ENCODE results near the gene PHACTR3. TPM values are rescaled to one million over a fixed set of nuclear protein-coding genes. Genes with fewer than 3 reads are reported as not detected.

Gene PHACTR3
- total and polyA plus RNA-seq, 2 experiments from 2014 or later = 0.45 to 0.61 TPM

GRCh38 chr20:59604741-59605600 lies 631 bp downstream of the PHACTR3 start:
- Histone ChIP-seq H3K4me1 (ENCODE audit: insufficient read depth) (no peaks in the 10 kb centered on the region), H3K4me3 (peak overlapping the region; percentile 62), H3K79me2 (replicated peaks; ENCODE audit: insufficient read depth) (no peaks in the 10 kb centered on the region), H3K36me3 (ENCODE audit: insufficient read depth) (no peaks in the 10 kb centered on the region), H3K4me2 (peak overlapping the region; percentile 86), H3K9me2 (ENCODE audit: insufficient read depth) (no peaks in the 10 kb centered on the region), H2AFZ (peak overlapping the region; percentile 83; the same call in 1 of the 2 replicates), H3K27ac (ENCODE audit: low read depth) (no peak overlapping the region), H3F3A (replicated peaks; ENCODE audit: low read depth) (no peaks in the 10 kb centered on the region), H3K27me3 (ENCODE audit: insufficient read depth) (peaks cover 89% of the 10 kb centered on the region), H4K20me1 (replicated peaks; ENCODE audit: insufficient read depth) (no peaks in the 10 kb centered on the region; the same call in 1 of the 2 replicates)
- TF ChIP-seq EZH2 (IDR thresholded peaks at IDR 0.05; ENCODE audit: low read depth, unreplicated experiment) = peak; percentile 41
- TF ChIP-seq ETS1 (IDR thresholded peaks at IDR 0.05) = no peak
- peak; percentile 24 for ATAC-seq
- no peak overlapping the region for H3K27ac Mint-ChIP-seq
- H3K9me3 Mint-ChIP-seq = no peaks in the 10 kb centered on the region; the same call in 2 of the 3 replicates
- DNase-seq (ENCODE audit: low spot score) = peak; percentile 60
- H3K4me1 Mint-ChIP-seq = peaks cover 3% of the 10 kb centered on the region; the same call in 1 of the 3 replicates
- H3K36me3 Mint-ChIP-seq (ENCODE audit: low read depth) = no peaks in the 10 kb centered on the region
- peaks cover 65% of the 10 kb centered on the region for H3K27me3 Mint-ChIP-seq (ENCODE audit: insufficient read depth, low read depth, poor library complexity)
- H3K4me3 Mint-ChIP-seq = peak overlapping the region; percentile 57

GRCh38 chr20:59605601-59606364 lies 1.4 kb downstream of the PHACTR3 start:
- H2AFZ ChIP-seq = peak overlapping the region; percentile 83; the same call in 1 of the 2 replicates
- Mint-ChIP-seq H3K27me3 (ENCODE audit: insufficient read depth, low read depth, poor library complexity) (peaks cover 65% of the 10 kb centered on the region), H3K27ac (no peak overlapping the region), H3K4me3 (peak overlapping the region; percentile 53; the same call in 2 of the 3 replicates), H3K36me3 (ENCODE audit: low read depth) (no peaks in the 10 kb centered on the region), H3K4me1 (peaks cover 3% of the 10 kb centered on the region; the same call in 1 of the 3 replicates), H3K9me3 (no peaks in the 10 kb centered on the region; the same call in 2 of the 3 replicates)
- peak overlapping the region; percentile 62 for H3K4me3 ChIP-seq
- no peaks in the 10 kb centered on the region for H3K4me1 ChIP-seq (ENCODE audit: insufficient read depth)
- no peak overlapping the region for H3K27ac ChIP-seq (ENCODE audit: low read depth)
- ATAC-seq (peak; percentile 73; the same call in 2 of the 3 replicates), DNase-seq (ENCODE audit: low spot score) (no peak)
- no peaks in the 10 kb centered on the region; the same call in 1 of the 2 replicates for H4K20me1 ChIP-seq (replicated peaks; ENCODE audit: insufficient read depth)
- peak overlapping the region; percentile 86 for H3K4me2 ChIP-seq
- H3K27me3 ChIP-seq (ENCODE audit: insufficient read depth) = peaks cover 84% of the 10 kb centered on the region
- H3K36me3 ChIP-seq (ENCODE audit: insufficient read depth) = no peaks in the 10 kb centered on the region
- H3F3A ChIP-seq (replicated peaks; ENCODE audit: low read depth) = no peaks in the 10 kb centered on the region
- H3K79me2 ChIP-seq (replicated peaks; ENCODE audit: insufficient read depth) = no peaks in the 10 kb centered on the region
- no peaks in the 10 kb centered on the region for H3K9me2 ChIP-seq (ENCODE audit: insufficient read depth)
- no peak for TF ChIP-seq POLR2AphosphoS5 (IDR thresholded peaks at IDR 0.05; ENCODE audit: low read depth)
- TF ChIP-seq ZNF331 (CRISPR knock-in tag; IDR thresholded peaks at IDR 0.05; ENCODE audit: low read depth) = no peak
- TF ChIP-seq ZNF462 (CRISPR knock-in tag; IDR thresholded peaks at IDR 0.05) = no peak
- no peak for TF ChIP-seq NANOG (IDR thresholded peaks at IDR 0.05; ENCODE audit: borderline replicate concordance)
- no peak for TF ChIP-seq EZH2 (IDR thresholded peaks at IDR 0.05; ENCODE audit: low read depth, unreplicated experiment)
- TF ChIP-seq REST (IDR thresholded peaks at IDR 0.05; ENCODE audit: unreplicated experiment) = no peak
